HG03460 (cell line): ENCODE data around the gene GTF2H4.
"Not testable (repeated sequence)": the region's sequence is repeated elsewhere in the genome, so short reads cannot be mapped to it uniquely, and the experiment has no call there.

Source experiments
- ATAC-seq: cut with Tn5 transposase; IDR thresholded peaks from one replicate; pipeline ENCODE4 v1.9.1; 2021; ENCODE audit not compliant: unreplicated experiment

Gene GTF2H4

DNA sequence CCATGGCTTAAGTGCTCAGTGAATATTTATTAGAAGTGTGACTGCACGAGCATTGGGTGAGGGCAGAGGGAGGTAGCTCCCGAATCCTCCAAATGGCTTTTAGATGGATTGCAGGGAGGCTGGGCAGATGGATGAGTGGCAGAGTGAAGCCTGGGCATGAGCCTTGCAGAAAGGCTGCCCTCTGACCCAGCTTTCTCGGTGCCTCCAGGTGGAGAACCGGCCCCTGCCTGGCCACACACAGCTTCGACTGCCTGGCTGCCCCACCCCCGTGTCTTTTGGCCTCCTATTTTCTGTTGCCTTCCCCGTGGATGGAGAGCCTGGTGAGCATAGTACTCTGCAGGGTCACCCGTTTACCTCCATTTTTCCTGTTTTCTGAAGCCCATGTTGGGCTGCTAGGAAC is 9.5 kb downstream of the GTF2H4 start:
- ATAC-seq, result no peak

DNA sequence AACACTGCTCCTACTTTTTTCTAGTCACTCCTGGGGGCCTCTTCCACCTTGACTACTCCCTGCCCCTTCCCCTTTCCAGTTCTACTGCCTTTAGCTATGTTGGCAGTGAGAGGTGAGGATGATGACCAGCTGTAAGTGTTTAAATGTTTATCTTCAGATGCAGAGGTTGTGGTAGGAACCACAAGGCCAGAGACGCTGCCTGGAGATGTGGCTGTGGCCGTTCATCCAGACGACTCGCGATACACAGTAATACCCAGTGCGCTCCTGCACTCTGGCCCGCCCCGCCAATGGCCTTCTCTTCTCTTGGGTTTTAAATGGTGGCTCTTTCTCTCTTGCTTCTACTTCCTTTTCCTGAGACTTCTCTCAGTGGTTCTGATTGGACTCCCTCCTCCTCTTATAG is 10.7 kb downstream of the GTF2H4 start:
- ATAC-seq, result no peak

DNA sequence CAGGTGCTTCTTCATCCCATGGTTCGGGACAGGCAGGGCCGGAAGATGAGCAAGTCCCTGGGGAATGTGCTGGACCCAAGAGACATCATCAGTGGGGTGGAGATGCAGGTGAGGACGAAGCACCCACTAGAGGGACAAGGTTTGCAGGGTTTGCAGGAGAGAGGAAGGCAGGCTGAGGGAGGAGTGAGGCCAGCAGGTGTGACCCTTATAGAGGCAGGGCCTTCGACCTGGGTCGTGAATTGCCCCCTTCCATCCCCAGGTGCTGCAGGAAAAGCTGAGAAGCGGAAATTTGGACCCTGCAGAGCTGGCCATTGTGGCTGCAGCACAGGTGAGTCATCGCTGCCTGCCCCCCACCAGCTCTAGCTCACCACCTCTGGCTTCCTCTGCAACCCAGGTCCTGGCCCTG is 14.4 kb downstream of the GTF2H4 start:
- ATAC-seq, result no peak

GRCh38 chr6:30924040-30924627 is 16.1 kb downstream of the GTF2H4 start:
- ATAC-seq, result not testable (repeated sequence)

- no peak for ATAC-seq
Measured at GRCh38 chr6:30926644-30927043, 18.6 kb downstream of the GTF2H4 start.

DNA sequence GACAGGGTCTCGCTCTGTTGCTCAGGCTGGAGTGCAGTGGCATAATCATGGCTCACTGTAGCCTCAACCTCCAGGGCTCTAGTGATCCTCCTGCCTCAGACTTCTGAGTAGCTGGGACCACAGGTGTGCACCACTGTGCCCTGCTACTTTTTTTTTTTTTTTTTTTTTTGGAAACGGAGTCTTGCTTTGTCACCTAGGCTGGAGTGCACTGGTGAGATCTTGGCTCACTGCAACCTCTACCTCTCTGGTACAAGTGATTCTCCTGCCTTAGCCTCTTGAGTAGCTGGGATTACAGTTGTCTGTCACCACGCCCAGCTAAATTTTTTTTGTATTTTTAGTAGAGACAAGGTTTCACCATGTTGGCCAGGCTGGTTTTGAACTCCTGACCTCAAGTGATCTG is 19.1 kb downstream of the GTF2H4 start:
- not testable (repeated sequence) for ATAC-seq

- no peak for ATAC-seq
Measured at GRCh38 chr6:30928677-30929076, 20.7 kb downstream of the GTF2H4 start.

GRCh38 chr6:30930506-30930905 is 22.5 kb downstream of the GTF2H4 start:
- no peak for ATAC-seq

- no peak for ATAC-seq
Measured at GRCh38 chr6:30931272-30931671, 23.3 kb downstream of the GTF2H4 start.

- ATAC-seq, result no peak
Measured at GRCh38 chr6:30931969-30932645, 24.1 kb downstream of the GTF2H4 start, which contains the start of gene SFTA2. SFTA2 (minus strand) TSS chr6:30932170; CDS start chr6:30932096, 74 bp downstream.

- no peak for ATAC-seq
Measured at GRCh38 chr6:30932665-30933365, 24.8 kb downstream of the GTF2H4 start.

GRCh38 chr6:30935018-30935417 is 27.0 kb downstream of the GTF2H4 start:
- no peak for ATAC-seq

DNA sequence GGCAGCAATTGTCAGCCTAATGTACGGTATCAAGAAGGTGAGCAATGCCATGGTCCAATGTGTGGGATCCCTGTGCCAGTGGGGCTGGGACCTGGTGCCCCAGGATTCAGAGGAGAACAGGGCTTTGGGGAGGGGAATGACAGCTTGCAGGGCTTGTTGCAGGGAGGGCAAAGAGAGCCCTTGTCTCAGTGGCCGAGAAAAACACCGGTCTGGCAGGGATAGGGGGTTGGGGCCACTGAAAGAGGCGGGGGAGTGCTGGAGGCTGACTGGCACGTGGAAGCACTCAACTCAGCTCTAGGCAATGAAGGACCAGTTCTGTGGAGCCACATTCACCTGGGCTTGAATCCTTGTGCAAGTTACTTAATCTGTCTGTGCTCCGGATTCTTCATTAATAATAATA is 29.3 kb downstream of the GTF2H4 start:
- ATAC-seq, result no peak

- ATAC-seq, result no peak
Measured at GRCh38 chr6:30938730-30939129, 30.7 kb downstream of the GTF2H4 start.

DNA sequence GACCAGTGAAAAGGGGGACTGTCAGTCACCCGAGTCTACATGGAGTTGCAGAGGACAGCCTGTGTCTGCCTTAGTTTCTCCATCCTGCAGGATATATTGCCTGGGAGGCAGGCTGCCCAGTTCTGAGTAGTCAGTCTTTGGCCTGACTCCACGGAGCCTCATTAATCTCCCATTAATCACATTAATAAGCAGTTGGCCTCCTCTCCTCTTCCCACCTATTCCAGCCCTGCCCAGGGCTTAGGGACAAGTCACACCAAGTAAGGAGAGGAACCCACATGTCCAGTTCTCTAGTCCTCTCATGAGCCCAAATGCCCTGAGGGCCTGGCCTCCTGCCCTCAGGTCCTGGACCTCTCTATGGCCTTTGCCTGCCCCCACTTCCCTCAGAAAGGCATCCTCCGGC is 31.5 kb downstream of the GTF2H4 start:
- no peak for ATAC-seq

DNA sequence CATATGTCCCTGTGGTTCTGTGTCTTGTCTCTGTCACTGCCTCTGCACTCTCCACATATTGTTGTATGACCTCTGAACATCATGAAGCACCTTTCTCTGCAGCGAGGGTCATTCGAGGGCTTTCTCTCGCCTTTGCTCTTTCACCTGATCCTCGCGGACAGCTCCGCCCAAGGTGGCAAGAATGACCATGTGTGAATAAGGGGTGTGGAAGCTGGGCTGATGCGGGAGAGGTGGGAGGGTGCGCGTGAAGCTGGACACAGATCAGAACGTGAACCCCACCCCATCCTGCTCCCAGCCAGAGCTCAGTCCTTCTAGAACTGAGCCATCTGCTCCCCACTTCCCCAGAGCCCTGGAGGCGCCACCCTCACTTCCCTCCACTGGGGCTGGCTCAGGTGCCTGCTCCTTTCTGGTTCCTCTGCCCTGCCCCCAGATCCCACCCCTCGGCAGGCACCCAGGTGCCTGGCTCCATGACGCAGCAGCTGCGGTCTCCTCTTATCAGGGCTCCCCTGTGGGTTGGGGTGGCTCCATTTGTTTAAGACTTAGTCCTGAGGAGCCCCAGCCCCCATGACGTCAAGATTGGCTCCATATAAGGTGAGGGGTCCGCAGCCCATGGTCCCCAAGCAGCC is 32.5 kb downstream of the GTF2H4 start, which contains the start of gene MUCL3:
Gene MUCL3 (plus strand): TSS at position 613 of the 626 bp plus-strand sequence. CDS start 27 bp downstream, outside the sequence.
- no peak for ATAC-seq

DNA sequence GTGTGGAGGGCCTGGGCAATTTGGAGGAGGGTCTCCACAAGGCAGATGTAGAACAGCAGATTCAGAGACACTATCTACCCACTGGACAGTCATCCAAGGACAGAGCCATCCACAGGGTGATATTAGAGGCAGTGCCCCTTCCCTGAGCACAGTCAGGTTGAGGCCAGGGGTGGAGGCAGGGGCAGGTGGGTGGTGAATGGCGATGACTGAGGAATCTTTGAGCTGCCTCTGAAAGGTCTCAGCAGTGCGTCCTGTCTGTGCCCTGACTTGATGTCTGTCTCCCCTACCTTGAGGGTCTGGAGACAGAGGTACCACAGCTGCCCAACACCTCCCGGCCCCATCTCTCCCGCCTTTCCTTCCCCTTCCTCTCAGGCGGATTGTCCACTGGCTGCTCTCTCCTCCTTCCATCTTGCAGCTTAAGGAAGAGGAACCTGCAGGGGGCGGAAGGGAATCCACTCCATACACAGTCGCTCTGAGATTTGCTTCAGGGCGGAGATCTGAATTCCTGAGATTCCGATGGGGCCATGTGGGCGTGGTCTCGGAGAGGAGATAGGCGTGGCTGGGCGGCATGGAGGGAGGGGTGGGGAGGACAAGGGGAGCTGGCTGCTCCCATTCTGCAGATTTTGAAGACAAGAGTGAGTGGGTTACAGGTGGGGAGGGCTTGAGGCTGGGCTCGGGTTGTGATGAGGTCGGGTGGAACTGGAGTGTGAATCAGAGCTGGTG is 34.5 kb downstream of the GTF2H4 start:
- no peak for ATAC-seq

DNA sequence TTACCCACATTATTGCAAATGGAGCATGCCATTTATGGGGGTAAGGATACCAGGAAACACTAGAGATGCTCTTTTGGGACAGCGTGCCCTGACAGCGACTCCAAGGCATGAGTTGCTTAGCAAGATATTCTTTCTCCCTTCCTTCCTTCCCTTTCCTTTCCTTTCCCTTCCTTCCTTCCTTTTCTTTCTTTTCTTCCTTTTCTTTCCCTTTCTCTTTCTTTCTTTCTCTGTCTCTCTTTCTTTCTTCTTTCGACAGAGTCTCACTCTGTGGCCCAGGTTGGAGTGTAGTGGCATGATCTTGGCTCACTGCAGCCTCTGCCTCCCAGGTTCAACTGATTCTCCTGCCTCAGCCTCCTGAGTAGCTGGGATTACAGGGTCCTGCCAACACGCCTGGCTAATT is 36.0 kb downstream of the GTF2H4 start:
- ATAC-seq, result no peak

GRCh38 chr6:30945281-30945680 is 37.3 kb downstream of the GTF2H4 start:
- ATAC-seq, result no peak

DNA sequence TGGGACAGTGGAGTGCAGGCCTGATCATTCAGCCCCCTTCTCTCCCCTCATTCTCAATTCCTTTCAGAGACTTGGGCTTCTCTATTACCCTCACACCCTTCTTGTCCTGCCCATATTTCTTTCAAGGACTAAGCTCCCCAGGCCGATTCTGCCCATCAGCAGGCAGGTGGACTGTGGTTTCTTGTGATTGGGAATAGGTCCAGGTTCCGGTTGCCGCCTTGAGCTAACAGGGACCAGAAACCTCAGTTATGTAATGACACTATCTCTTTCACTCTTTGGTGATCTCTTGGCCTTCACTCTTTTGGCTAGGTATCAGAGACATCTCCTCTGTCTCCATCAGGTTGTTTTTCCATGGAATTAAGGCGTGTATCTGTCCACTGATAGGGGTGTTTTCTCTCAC is 39.2 kb downstream of the GTF2H4 start:
- ATAC-seq, result no peak

- no peak for ATAC-seq
Measured at GRCh38 chr6:30948811-30949210, 40.8 kb downstream of the GTF2H4 start.
